ENCODE measurements around the gene GABARAP.

GABARAP gene

GRCh38 chr17:7190276-7190917, 51.9 kb downstream of the GABARAP start:
- TF ChIP-seq CTCF (IDR thresholded peaks at IDR 0.05; ENCODE audit: low read depth, low read length, missing control alignments), result no peak
- DNase-seq (ENCODE audit: extremely low read depth, low read depth), result no peak

More at GRCh38 chr17:7190276-7190917, 51.9 kb downstream of the GABARAP start:
- H3K4me3 ChIP-seq (replicated peaks; ENCODE audit: low read depth, low read length), result no peak overlapping the region

All from HFF-Myc (cell line).